Left forelimb (tissue), 1 donor: ENCODE data around the gene STARD13.
"Not testable (repeated sequence)": the region's sequence is repeated elsewhere in the genome, so short reads cannot be mapped to it uniquely, and the experiment has no call there.

Experiments used
- DNase-seq: peaks from one replicate; pipeline ENCODE4 v3.0.0-alpha.2; 2018; ENCODE audit warnings: low spot score

Gene STARD13

DNA sequence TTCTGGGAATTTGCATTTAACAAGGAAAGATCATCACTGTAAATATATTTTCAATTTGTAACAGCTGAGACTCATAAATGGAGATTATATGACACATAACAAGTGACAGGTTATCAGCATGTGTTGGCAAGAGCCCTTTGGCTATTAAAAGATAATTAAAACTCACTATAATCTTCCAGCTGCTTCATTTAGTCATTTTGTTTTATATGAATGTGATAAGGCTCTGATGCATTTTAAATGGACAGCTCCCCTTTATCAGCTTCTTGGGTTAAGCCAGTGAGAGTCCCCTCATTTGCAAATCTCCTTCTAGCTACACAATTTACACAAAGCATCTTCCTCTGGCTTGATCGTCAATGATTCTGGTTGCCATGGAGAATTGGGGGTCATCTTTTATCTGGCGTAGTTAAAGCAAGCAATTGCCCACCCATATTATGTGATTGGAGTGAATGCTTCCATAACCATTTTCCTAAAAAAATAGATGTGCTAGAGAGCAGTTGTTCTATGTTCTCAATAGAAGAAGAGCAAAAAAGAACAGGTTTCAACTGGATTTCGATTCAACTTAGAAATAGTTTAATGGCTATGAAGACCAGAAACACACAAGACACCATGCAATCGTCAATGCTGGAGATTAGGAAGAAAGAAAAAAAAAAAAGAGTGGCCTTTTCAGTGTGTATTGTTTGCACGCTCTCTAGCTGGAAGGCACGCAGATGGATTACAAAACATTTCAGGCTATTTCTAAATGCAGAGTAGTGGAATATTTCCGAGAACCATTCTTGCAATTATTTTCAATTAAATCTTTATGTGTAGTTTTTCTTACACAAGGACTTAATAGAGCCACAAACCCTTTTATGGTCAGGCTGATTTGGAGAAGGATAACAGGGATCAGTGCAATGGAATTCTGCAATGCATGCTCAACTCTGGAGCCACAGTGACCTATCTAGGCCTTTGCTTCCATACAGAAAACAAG, 27.4 kb downstream of the STARD13 start:
- no peak for DNase-seq

DNA sequence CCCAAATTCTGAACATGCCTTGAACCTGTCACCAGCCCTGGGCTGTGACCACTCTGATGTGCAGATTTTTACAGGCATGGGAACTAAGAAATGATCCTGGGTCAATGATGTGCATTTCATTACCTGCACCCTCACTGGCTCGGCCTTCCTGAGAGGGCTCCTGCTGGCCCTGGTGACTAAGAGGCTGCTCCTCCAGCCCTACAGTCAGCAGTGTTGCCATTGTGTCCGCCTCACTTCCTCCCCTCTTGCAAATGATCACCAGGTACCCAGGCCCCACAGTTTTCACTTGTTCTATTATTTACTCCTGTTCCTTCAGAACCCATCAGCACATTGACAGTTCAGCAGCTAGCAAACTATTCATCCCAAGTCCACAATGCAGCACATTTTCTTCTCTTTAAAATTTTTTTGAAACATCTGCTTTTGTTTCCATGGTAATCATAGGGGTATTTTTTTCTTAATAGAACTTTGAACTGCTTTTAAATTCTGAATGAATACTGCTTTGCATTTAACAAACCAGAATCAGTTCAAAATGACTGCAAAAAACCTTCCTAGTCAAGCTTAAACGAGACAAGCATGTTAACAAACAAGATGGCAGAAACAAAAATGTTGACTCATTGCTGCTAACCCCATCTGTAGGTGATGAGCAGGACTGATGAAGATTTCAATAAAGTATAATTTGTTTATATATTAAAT, 29.3 kb downstream of the STARD13 start:
- no peak for DNase-seq

DNA sequence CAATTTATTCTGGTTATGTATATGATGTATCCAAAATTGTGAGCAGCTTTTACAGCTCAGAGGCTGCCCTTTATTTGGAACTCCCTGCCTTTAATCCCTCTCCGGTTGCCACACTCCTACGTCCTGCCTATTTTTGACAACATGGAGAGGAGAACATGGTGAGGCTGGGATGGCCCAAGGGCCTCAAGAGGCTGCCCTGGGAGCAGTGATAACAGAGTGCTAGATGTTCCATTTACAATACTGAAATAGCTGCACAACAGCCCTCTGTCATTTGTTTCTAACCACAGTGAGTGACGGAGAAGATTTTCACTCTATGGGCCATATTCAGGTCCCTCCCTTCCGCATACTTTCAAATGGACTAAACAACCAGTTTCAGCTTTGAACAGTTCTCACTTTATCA, 33.4 kb downstream of the STARD13 start:
- no peak for DNase-seq

DNA sequence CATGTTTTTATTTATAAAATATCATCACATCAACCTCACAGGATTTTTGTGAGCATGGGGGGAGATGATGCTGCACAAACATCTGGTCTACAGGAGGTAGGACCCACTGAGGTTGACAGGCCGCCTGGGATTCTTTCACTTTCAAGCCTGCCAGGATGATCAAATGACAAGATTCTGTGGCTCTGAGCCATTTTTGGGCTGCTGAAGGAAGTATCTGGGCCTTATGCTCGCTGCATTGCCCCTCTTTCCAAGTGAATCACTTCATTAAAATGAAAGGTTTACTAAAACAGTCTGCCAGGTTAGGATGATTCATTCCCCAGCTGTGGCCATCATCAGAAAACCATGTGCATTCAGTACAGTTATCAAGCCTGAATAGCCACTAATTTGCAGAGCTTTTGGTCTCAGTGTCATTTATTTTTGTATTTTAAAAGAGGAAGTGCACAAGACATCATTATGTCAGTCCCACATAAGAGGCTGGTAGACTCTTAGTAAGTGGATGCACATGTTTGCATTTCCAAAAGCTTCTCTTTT, 34.4 kb downstream of the STARD13 start:
- peak; percentile 71 for DNase-seq

DNA sequence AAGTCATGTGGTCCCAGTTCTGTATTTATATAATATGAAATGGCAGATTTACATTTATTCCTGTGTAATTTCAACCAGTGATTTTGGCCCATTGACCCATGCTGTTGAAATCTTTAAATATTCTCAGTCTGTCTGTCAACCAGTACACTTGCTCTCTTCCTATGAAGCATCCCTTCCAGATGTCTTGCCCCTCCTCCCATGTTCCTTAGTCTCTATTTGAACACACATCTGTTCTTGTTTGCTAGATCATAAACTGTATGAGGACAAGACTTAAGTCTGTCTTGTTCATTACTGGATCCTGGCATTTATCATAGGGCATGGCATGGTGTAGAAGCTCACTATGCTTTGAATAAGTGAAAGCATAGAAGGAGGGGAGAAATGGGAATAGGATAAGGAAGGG, 34.9 kb downstream of the STARD13 start:
- no peak for DNase-seq

DNA sequence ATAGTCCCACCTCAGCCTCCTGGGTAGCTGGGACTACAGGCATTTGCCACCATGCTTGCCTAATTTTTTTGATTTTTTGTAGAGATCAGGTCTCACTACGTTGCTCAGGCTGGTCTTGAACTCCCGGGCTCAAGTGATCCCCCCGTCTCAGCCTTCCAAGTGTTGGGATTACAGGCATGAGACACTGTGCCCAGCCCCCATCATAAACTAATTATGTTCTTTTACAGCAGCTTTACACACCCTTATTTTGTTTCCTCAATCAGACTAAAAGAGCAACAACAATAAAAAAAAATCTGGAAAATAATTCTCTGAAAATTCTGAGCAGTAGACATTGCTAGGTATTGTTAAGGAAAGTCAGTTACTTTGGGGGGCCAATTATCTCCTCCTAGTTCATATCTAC, 35.7 kb downstream of the STARD13 start:
- DNase-seq: no peak

DNA sequence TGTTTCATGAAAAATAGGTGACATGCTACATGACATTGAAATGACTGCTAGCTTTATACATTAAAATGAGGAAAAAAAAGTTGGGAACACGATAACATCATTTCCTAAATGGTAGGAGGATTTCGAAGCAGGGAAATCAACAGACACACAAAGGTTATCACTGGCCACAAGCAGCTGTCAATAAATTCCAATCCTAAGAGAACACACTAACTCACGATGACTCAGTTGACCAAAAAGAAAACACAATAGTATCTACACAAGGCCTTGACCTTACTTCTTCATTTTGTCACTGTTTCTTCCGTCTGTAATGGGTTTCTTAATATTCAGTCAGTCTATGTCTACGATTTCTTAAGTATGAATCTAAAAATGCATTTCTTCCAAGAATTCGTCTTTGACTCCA, 36.5 kb downstream of the STARD13 start:
- DNase-seq: no peak

DNA sequence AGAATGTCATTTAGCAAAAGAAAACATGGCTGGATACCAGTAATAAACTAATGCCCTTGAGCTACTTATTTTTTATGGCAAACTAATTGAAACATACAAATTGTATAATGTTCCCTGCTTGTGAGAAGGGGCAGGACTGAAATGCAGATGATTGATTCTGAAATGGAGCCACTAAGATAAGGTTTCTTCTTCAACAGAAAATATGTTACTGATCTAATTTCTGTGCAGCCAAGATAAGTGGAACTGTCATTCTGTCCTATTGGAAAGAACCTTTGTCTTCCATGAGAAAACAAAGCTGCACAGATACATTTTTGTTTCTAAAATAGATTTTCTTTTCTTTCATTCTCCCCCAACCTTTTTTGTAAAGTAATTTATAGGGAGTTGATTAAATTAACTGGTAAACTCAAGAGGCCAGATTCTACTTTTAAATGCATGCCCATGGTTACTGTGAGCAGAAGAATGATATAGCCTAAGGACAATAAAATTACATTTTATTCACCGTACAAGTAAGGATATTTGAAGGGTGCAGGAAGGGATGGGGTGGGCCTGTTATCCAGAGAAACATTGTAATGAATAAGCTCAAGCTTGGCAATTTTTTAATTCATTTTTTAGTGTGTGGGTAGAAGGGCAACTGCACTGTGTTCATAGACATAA, 39.9 kb downstream of the STARD13 start:
- no peak for DNase-seq

DNA sequence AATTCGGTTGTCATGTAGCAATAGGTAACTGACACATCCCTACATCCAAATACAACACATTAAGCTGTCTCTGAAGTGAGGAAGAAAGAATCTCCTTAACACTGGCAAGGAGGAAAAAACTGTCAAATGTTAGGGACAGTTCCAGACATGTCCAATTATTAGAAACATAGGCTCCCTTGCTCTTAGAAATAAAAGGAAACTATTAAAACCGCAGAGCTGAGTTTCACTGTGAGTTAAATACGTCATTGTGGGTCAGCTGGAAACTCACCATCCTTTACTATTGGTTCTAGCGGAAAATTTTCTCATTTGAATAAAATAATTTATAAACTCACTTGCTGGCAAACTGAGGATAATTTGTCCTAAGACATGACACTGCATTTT, 40.7 kb downstream of the STARD13 start:
- no peak for DNase-seq

DNA sequence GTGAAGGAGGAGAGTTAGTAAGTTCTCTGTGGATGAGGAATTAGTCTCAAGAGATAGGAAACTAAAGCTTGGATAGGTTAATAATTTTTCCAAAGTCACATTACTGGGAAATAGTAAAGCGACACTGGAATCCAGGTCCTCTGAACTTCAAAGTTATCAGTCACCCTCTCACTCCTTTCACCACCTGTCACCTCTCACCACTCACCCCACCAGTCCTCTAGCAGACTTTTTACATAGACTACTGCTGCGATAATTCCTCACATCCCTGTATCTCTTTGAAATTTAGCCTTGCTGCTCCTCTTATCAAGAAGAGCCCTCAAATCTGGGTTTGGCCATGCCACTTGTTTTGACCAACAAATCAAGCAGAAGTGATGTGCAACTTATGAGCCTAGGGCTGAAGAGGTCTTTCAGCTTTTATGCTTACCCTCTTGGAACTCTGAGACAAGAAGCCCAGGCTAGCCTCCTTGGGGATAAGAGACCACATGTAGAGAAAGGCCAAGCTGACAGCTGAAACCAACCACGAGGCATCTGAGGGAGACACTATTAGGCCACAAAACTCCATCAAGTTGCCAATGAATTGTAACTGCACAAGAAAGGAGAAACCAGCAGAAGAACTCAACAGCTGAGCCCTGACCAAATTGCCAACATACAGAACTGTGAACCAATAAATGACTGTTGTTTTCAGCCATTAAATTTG, 41.2 kb downstream of the STARD13 start:
- no peak for DNase-seq

DNA sequence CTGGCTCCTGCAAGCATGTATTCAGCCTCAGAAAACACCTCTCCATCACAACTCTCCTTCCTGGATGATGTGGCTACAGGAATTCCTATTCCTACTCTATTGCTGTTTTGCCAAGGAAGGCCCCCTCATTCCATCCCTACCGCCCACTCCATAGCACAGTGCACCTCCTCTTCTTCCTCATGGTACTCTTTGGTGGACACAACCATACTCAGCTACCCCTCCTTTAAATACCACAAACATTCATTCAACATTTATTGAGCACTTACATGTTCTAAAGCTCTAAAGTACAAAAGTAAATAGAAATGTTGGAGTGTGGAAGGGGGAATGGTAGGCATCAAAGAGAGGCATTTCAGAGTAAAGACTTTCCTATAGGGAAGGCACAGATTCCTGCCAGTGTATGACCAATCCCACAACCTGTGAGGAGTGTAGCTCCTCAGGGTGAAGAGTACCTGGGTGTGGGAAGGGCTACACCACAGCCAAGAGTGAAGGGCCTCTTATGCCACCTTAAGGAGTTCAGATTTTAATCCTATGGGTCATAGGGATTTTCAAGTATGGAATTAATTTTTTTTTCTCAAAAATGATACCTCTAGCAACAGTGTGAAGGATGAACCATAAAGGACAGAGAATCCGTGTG, 42.5 kb downstream of the STARD13 start:
- no peak for DNase-seq

DNA sequence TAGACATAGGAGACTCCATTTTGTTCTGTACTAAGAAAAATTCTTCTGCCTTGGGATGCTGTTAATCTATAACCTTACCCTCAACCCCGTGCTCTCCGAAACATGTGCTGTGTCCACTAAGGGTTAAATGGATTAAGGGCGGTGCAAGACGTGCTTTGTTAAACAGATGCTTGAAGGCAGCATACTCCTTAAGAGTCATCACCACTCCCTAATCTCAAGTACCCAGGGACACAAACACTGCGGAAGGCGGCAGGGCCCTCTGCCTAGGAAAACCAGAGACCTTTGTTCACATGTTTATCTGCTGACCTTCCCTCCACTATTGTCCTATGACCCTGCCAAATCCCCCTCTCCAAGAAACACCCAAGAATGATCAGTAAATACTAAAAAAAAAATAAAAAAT, 43.2 kb downstream of the STARD13 start:
- DNase-seq: not testable (repeated sequence)

DNA sequence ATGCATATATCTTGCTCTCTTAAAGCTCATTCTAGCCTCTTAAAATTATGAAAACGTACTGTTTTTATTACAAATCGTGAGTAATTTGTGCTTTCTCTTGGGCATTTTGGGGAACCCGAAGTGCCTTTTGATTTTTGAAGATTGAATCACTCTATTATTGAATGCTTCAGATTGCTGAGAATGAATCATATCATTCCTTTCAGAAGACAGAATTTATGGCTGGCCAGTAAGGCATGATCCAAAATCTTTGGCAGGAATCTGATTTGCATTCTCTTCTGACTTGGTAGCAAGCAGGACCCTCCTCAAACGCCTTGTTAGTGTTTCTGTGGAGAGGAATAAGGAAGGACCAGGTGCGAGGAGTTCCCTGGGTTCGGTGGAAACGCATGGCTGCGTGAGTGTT, 49.5 kb downstream of the STARD13 start:
- no peak for DNase-seq

DNA sequence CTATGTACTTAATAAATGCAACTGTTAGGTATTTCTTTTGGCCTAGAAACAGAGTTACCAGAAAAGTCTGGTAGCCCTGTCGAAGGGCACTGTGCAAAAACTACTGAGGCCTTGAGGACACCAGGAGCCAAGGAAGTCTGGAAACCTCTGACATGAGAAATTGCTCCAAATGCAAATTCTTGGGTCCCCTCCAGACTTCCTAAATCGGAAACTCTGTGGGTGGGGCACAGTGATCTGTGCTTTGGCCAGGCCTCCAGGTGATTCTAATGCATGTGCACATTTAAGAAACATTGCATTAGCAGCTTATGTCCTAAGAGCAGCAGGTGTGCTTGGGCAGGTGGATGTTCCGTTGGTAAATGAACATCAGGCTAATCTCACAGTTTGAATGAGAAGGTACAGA, 50.0 kb downstream of the STARD13 start:
- DNase-seq: no peak

DNA sequence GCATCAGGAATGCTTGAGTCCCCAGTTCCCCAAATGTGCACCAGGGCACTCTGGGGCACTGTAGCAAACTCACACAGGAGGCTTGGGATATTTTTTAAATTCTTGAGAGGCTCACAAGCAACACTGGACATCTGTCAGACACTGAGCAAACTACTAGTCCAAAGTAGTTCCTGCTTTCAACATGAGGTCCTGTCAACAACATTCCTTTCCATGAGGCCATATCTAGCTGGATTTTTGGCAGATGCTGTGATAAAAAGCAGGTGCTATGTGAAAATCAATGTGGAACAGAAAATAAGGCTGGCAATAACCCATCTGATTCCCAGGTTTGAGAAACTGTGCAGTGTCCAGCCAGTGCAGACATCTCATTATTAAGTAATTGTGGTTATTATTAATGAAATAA, 50.5 kb downstream of the STARD13 start:
- DNase-seq: no peak

DNA sequence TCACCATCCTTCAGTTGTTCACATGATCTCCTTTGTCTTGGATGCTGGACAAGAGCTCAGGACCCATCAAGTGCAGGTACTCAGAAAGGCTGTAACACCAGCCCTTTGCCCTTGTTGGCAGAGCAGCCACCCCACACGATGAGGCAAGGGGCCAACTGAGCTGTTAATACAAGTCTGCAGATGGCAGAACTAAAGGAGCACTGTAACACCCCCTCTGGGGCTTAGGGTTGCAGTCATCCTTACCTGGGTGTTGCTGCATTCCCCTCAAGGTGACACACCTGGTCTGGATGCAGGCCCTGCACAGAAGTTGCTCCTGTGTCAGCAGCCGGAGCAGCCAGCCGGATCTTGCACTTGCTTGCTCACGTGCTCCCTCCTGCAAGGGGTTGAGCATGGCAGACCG, 52.0 kb downstream of the STARD13 start:
- no peak for DNase-seq

DNA sequence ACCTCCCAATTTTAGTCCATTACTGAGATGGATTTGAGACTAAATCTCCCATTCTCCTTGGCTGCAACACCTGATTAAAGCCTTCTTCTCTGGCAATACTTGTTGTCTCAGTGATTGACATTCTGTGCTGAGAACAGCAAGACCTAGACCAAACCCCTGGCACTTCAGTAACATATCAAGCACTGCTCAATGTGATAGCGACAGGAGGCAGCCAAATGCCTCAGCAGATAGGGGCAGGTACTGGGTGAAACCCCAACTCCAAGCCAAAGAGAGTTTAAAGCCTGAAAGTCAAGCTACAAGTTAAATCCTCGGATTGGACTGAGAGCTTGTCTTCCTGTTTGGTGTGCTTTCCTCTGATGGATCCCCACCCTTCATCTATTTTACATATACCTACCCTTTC, 52.7 kb downstream of the STARD13 start:
- no peak for DNase-seq

DNA sequence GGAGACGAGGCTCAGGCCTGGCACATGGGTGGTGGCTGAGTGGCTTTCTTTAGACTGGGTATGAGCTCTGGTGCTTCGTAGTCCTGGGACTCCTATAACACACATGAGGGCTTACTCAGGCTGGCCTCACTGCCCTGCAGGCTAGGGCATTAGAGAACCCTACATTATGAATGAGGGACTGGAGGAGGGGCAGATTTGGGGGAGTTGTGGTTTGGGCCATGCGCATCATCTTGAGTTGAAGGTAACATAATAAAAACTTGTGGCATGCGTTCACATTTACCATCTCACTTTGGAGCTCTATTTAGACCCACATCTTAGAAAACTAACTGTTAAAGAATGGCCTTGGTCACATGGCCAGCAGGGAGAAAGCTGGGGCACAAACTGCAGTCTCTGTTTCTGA, 54.2 kb downstream of the STARD13 start:
- no peak for DNase-seq

DNA sequence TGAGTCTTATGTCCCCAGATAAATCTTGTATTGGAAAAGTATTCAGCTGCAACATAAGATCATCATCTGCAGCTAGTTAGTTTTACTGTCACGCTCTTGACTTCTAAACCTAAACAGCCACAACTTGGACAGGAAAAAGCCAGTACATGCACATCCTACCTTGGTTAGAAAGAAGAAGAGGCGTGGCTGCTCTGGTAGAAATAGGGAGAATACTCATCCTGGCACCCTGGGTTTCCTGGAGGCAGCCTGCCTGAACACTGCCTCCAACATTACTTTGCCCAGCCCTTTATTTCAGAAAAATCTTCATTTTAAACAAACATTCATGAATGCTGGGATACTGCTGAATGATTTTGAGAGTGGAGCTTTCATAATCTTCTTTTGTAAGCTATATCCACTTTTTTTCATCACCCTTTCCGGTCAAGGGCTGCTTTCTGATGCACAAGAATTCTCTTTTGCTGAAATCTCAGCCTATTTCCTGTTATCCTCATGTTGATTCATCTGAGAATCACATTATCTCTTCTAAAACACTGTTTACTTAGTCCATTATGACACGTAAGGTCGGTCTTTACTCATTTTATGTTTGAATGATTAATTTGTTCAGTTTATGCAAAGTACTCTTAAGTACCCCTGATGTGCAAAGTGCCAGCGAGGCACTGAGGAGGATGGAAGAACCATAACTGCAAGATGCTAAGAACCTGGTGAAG, 55.2 kb downstream of the STARD13 start:
- DNase-seq: no peak

DNA sequence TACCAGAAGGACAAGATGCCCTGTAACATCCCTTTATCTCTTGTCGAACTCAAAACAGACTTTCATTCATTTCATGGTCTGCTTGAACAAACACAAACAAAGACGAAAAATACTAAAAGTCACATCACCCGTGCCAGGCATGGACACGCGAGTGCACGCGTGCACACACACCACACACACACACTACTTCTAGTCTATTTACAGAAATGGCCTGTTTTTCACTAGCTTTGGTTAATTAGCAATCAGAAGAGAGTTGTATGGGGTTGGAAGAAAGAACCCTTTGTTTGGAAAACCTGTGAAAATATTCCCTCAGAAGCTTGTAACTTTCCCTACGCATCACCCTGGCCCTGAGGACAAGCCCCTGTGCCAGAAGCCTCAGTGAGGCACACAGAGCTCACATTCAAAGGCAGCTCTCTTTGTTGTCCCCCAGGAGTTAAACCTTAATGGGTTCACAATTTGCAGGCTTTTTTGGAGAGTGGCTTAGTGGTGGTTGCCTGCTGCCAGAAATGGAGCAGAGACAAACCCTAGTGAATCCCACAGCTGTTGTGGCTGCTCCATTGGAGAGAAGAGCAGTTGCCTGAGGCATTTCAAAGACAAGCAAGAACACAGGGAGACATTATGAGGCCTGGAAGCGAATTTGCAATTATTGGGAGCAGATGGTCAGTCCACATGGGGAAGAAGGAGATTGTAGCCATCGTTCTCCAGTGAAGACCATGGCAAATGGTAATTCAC, 55.9 kb downstream of the STARD13 start:
- DNase-seq: peak; percentile 74
